HG02885 (cell line): ENCODE data around the gene NUP50.

Source experiments
- ATAC-seq: cut with Tn5 transposase; IDR thresholded peaks from one replicate; pipeline ENCODE4 v1.9.1; 2021; ENCODE audit warnings: mild to moderate bottlenecking; ENCODE audit not compliant: unreplicated experiment, poor library complexity

The NUP50 gene, protein sequence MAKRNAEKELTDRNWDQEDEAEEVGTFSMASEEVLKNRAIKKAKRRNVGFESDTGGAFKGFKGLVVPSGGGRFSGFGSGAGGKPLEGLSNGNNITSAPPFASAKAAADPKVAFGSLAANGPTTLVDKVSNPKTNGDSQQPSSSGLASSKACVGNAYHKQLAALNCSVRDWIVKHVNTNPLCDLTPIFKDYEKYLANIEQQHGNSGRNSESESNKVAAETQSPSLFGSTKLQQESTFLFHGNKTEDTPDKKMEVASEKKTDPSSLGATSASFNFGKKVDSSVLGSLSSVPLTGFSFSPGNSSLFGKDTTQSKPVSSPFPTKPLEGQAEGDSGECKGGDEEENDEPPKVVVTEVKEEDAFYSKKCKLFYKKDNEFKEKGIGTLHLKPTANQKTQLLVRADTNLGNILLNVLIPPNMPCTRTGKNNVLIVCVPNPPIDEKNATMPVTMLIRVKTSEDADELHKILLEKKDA

DNA sequence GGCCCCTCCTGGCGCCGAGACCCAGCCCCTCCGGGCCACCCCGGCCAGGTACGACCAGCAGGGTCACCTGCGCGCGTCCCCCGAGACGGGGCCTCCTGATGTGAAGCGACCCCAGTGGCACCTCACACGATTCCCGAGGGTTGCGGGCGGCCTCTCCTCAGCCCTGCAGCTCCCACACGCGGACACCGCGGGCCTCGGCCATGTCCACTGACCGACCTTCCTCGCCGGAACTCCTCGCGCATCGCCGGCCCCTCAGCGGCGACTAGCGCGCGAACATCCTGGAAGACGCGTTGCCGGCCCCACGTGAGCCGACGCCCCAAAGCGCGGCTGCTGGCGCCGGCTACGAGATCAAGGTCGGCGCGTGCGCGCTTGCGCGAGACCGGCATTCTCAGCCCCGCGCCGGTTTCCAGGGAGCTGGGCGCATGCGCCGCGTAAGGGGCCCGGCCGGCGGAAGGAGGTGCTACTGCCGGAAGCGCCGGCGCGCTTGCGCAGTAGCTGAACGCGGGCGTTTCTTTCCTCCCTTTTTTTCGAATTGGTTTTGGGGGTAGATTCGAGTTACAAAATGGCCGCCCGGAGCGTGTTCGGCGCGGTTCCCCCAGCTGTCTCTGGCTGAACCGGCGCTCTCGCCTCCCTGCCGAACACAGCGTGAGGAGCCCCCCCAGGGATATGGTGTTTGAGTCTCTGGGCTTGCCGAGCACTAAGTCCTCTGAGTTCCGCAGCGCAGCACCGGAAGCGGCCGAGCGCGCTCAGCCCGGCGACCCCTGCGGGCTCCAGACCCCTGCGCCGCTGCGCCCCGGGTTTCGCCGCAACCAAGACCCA lies at the start of gene NUP50:
NUP50 (plus strand) TSS at position 475 of the 819 bp plus-strand sequence. CDS start 4,253 bp downstream, outside the sequence.
- peak; percentile 84 for ATAC-seq

DNA sequence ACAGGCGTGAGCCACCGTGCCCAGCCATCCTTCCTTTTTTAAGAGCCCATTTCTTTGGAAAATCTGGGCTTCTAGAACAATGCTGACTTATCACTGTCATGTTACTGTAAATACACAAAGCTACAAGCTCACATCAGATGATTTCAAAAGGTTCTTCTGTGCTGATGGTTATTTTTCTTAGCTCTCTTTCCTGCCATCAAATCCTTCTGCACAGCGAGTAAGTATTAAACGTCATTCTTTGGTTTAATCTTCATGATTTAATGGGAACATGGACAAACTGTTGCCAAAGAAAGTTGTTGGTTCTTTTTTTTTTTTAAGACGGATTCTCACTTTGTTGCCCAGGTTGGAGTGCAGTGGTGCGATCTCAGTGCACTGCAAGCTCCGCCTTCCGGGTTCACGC lies 43.3 kb upstream of the NUP50 start:
- ATAC-seq: no peak

DNA sequence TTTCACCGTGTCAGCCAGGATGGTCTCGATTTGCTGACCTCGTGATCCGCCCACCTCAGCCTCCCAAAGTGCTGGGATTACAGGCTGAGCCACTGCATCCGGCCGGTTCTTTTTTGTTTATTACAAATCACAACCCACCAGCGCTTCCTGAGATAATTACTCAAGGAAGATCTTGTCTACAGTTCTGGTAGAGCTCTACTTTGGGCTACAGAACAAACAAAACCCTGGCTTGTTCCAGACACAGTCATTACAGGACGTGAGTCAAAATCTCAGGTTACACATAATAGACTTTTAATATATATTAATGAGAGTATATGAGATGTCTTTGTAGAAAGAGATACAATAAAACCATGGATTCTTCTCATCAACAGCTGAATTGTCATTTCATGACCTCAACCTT lies 42.8 kb upstream of the NUP50 start:
- ATAC-seq: no peak

DNA sequence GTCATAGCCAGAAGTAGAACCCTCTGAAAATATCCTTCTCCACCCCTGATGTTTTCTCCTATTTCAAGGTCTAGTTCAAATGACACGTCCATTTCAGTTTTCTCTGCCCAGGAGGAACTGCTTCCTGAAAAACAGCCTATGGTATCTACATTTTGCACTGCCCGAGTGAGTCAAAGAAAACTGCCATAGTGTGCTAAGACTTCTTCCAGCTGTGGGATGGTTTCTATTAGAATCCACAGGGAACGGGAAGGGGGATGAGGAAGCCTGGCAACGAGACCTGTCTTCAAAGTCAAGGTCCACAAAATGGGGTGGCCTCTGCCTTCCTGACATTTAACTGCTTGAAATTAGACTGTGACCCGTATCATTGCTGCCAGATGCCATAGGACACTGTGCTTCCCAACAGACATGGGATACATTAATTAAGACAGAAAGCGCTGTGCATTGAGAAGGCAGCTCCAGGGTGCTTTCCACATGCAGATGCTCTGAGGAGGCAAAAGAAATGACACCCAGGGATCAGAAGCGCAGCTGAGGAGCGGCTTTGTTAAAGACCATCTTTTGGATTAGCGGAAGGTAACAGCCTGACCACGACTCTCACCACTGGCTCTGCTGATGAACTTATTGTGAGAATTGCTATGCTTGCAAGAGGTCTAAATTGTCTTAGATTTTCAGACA lies 39.4 kb upstream of the NUP50 start:
- ATAC-seq: no peak

DNA sequence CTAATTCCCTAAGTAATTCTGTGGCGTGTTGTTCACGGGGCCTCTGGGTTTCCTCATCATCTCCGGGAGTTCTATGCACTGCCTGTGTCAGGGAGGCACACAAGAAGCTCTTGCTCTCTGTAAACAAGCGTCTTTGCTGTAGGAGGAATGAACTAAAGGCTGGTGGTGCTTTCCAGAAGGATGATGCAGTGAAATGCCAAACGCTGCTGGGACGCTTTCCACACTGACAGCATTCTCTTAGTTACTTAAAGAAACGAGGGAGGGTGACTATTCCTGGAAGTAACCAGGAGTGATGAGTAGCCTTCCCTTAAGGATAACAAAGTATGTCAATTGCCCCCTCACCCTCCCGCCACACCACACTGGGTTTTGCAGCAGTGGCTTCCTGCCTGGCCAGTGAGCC lies 38.5 kb upstream of the NUP50 start:
- no peak for ATAC-seq

DNA sequence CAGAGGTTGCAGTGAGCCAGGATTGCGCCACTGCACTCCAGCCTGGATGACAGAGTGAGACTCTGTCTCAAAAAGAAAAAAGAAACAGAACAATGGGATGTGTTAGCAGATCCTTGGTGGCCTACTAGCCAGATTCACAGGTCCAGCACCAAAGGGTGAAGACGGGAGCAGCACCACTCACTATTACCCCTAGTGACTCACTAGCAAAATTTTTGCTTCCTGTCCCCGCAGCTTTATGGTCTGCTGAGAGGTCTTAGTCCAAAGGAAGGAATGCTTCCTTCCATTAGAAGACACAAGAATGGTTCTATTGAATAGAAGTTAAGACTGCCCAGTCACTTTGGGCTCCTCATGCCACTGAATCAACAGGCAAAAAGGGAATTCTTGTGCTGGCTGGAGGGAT lies 35.9 kb upstream of the NUP50 start:
- no peak for ATAC-seq

DNA sequence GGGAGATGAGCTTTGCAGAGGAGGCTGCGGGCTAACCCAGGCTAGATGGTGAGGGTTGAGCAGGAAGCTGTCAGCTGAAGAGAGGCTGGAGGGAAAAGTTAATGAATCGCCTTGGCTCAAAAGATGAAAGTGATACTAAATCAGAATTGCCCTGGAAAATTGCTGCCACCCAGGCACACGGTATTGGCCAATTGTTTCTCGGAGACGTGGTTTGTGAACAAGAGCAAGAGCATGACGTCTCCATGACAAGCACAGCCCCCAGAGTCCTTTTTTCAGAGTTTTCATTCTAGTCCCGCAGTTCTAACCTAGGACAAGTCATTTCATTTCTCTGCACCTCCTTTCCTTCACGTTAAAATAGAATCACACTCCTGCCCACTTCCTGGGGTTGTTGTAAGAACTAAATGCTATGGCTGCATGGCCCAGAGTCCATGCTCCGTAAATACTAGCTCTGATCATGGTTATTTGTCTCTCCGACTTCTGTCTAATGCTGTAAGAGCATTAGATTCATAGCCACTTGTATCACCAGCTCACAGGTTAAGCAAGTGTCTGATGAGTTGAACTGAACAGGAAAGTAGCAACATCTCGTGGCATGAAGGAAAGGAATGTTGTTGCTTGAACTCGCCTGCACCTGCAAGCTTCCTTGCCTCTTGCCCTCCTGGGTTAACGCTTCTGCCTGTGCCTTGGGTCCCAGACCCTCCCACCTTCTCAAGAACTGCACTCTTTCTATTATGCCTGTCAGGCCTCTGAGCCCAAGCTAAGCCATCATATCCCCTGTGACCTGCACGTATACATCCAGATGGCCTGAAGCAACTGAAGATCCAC lies 33.8 kb upstream of the NUP50 start:
- ATAC-seq: no peak

DNA sequence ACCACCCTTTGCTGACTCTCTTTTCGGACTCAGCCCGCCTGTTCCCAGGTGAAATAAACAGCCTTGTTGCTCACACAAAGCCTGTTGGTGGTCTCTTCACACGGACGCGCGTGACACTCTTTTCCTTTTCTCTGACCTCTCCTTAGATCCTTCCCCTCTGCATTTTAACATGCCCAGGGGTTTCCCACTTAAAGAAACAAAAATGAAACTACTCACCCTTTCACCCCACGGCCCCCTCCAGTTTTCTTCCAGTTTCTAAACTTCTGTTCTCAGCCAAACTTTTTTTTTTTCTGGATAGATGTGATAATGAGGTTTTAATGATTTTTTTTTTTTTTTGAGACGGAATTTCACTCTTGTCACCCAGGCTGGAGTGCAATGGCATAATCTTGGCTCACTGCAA lies 32.8 kb upstream of the NUP50 start:
- no peak for ATAC-seq

DNA sequence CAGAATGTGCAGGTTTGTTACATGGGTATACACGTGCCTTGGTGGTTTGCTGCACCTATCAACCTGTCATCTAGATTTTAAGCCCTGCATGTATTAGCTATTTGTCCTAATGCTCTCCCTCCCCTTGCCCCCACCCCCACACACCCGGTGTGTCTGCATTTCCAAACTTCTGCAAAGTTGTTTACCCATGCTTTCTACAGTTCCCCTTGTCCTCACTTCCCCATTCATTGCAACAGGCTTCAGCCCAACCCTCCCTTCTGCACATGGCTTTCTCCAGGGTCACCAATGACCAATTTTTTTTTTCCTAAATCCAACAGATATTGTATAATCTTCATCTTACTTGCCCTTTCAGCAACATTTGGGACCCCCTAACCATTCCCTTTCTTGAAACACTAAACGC lies 32.0 kb upstream of the NUP50 start:
- ATAC-seq: no peak

DNA sequence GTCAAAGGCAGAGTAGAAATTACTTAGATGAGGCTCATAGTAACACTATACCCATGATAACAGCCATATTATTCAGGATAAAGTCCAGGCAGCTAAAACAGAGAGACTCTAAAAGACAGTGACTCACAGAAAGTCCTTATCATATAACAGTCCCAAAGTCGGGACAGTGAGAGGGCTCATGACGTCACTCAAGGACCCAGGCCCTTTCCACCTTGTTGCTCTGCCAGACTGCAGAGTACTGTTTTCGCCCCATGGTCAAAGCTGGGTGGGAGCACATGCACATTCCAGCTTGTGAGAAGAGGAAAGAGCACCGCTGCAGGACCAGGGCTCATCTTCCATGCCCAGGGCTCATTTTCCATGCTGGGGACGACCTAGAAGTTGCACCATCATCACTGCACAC lies 29.4 kb upstream of the NUP50 start:
- ATAC-seq: no peak

DNA sequence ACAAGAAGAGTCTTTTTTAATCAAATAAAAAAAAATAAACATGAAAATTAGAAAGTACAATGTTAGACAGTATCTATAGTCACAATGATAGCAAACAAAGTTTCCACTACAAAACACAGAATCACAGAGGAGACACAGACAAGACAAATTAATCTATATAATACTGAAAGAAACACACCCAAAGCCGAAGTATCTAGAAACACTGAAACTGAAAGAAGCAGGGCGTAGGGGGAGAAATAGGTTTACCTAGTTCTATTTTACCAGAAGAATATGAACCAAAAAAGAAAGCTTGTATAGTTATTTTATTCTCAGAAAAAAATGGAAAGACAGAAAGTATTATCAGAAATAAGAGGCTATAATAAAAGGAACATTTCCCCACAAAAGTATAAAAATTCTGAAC lies 27.1 kb upstream of the NUP50 start:
- no peak for ATAC-seq

DNA sequence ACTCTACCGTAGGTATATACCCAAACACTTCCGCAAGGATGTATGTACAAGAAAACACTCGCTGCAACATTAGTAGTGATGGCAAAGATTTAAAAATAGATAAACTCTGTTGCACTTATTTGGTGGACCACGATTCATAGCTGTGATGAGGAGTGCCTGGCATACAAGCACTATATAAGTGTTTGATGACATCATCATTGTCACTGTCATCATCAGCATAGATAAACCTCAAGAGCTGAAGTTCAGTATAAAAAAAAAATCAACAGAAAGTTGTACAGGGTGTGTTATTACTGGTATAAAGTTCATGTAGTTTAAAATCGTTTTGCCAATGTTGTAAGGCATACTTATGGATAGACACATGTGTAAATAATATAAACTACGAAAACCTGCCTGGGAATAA lies 24.0 kb upstream of the NUP50 start:
- ATAC-seq: no peak

DNA sequence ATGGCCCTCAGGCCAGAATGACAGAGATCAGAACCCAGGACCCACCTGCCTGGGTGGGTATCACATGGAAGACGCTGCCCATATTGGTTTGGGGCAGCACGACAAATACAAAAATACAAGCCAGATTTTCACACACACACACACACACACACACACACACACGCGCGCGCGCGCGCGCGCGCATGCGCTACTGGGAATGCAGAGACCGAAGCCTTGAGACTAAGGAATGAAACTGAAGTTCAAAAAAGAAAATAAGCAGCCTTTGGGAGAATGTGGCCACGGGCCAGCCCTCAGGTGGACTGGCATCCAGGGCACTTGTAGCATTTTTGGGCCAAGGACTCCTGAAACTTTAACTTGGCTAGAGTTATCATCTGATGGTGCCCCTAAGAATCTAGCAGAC lies 21.3 kb upstream of the NUP50 start:
- ATAC-seq: no peak

DNA sequence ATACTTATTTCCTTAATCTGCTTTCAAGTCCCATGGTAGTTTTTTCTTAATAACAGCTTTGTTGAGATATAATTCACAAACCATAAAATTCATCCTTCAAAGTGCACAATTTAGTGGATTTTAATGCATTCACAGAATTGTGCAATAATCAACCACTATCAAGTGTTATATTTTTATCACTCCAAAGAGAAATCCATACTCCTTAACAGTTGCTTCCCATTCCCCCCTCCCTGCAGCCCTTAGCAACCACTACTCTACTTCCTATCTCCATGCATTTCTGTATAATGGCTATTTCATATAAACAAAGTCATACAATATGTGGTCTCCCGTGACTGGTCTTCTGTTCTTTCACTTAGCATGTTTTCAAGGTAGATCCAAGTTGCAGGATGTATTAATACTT lies 18.8 kb upstream of the NUP50 start:
- no peak for ATAC-seq

DNA sequence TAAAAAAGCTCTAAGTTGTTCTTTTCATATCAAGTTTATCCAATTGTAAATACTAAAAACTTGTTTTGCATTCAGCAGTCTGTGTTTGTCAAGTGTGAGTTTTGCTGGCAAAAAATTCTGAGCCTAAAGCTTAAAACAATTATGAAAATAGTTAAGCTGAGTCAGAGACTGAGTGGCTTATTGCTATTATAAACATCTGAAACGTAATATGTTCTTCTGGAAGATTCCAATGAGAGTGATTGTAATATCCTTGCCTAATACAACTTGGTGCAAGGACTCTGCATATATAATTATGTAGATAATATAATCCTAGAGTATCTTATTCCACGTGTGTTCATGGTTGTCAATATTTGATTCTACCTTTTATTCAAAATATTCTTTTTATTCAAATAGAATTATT lies 14.1 kb upstream of the NUP50 start:
- ATAC-seq: no peak

DNA sequence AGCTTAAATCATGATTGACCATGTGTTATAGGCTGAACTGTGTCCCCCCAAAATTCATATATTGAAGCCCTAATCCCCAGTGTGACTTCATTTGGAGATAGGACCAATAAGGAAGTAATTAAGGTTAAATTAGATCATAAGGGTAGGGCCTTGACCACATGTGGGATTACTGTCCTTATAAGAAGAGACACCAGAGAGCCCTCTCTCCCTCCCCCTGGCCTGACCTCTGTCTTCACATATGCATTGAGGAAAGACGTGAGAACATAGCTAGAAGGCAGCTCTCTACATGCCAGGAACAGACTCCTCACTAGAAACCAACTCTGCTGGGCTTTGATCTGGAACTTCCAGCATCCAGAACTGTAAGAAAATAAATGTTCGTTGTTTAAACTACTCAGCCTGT lies 13.6 kb upstream of the NUP50 start:
- ATAC-seq: no peak

DNA sequence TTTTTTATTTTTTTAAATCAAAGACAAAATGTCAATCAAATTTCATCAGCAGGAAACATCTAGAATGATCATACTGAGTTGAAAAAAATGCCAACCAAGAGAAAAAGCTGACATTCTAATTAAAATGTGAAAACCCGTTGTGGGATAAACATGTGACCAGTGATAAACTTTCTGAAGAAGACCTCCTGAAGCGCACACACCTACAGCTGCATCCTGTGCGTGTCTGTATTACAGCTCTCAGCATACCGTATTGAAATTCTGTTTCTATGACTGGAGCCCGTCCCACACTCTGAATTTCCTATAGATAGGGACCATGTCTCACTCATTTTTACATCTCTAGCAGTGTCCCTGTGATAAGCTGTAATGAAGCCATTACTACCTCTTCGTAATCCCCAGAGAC lies 12.2 kb upstream of the NUP50 start:
- ATAC-seq: no peak

DNA sequence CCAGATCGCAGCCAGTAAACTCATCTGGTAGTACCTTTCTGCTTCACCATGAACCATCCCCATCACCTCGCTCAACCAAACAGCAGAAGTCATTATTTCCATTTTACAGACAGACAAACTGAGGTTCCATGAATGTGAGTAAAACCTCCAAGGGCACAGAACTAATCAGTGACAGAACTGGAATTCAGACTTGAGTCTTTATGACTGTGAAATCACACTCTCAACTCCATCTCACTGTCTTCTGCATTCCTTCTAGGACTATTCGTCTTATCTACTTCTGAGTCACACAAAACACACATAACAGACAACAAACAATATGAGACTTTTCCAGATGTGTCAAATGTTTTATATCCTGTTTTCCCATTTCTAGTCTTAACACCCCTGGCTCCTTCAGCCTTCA lies 9.3 kb upstream of the NUP50 start:
- no peak for ATAC-seq

DNA sequence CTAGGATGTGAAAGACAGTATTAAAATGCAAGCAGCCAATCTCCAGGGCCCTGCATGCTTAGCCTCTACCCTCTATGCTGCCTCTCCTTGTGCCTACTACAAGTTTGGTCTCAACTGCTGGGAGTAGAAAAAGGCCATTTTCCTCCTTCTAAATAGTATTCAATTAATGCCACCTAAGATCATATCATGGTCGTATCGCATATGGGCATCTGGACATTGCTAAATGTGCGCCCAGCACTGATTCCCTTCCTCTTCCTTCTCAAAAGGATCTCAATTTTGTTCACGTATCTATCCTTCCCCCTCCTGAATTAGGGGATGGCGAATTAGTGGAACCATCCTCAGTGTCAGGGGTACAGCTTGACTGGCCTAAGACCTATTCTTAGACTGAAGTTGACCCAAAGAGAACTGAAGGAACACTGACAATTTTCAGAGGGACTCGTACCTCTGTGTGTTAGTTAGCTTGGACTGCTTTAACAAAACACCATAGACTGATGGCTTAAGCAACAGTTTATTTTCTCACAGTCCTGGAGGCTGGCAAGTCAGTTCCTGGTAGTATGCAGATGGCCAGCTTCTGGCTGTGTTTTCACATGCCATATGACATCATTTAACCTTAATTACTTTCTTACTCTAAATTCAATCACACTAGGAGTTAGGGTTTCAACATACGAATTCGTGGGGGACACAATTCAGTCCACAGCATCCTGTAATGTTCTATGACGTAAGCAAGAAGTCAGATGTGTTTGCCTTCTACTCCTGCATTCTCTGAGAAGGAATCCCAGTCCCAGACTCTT lies 8.5 kb upstream of the NUP50 start:
- ATAC-seq: no peak
